Omental fat pad (tissue), 4 donors: ENCODE measurements around the gene CRIP3. TPM values are rescaled to one million over a fixed set of nuclear protein-coding genes. Genes with fewer than 3 reads are reported as not detected.

Experiments
- ATAC-seq: fragments of 150-250 bp; one replicate; pipeline ENCODE4 v1.9.1; 2016; ENCODE audit warnings: mild to moderate bottlenecking, moderate library complexity; ENCODE audit not compliant: low FRiP score
- DNase-seq: peaks from one replicate; pipeline ENCODE4 v3.0.0-alpha.2; 2019; ENCODE audit warnings: low spot score
- CTCF ChIP-seq, 3 donors: fragments of 450-650 bp; IDR thresholded peaks; one replicate each; pipeline ENCODE4 v1.5.1; 2016 to 2017; ENCODE audit warnings: antibody characterized with exemption in 3 of 3, mild to moderate bottlenecking in 3 of 3, moderate library complexity in 2 of 3
- total RNA-seq, 4 donors: library from RNA; depleted of rRNA; stranded (reverse); fragments of >200 nt; gene quantifications; one replicate each; pipeline ENCODE4 v1.1.0, GENCODE V29; 2016

CRIP3 gene
- total RNA-seq, 4 donors from 2014 or later, result 0.84 to 7.9 (median 0.94) TPM; not detected in 1

GRCh38 chr6:43290339-43290904 is 18.2 kb downstream of the CRIP3 start:
- DNase-seq, result no peak
- ATAC-seq, result no peak
- no peak for TF ChIP-seq CTCF (IDR thresholded peaks at IDR 0.05)

- TF ChIP-seq CTCF (IDR thresholded peaks at IDR 0.05), result no peak
- DNase-seq (no peak), ATAC-seq (no peak)
Measured at GRCh38 chr6:43287717-43288679, 20.6 kb downstream of the CRIP3 start.

GRCh38 chr6:43286980-43287716 is 21.5 kb downstream of the CRIP3 start:
- DNase-seq (no peak), ATAC-seq (no peak)
- TF ChIP-seq CTCF (IDR thresholded peaks at IDR 0.05), result no peak

GRCh38 chr6:43286456-43286979 is 22.1 kb downstream of the CRIP3 start:
- no peak for ATAC-seq
- DNase-seq, result no peak
- no peak for TF ChIP-seq CTCF (IDR thresholded peaks at IDR 0.05)

- TF ChIP-seq CTCF (IDR thresholded peaks at IDR 0.05), result no peak
- no peak for DNase-seq
Measured at GRCh38 chr6:43285832-43286231, 22.8 kb downstream of the CRIP3 start.

GRCh38 chr6:43284991-43285781 is 23.4 kb downstream of the CRIP3 start:
- TF ChIP-seq CTCF (IDR thresholded peaks at IDR 0.05), result no peak
- ATAC-seq, result no peak
- DNase-seq, result no peak

More at GRCh38 chr6:43285832-43286231, 22.8 kb downstream of the CRIP3 start:
- no peak for ATAC-seq
